ENCODE measurements around the gene SMTN.
"Not testable (repeated sequence)": the region's sequence is repeated elsewhere in the genome, so short reads cannot be mapped to it uniquely, and the experiment has no call there.

Gene SMTN

GRCh38 chr22:31049815-31050420 lies 31.2 kb upstream of the SMTN start:
- DNase-seq (ENCODE audit: insufficient read length) (no peak), FAIRE-seq (no peak)
- TF ChIP-seq POLR2AphosphoS5 (IDR thresholded peaks at IDR 0.05; ENCODE audit: low read depth, low read length), result no peak
- TF ChIP-seq POLR2A (IDR thresholded peaks at IDR 0.05; ENCODE audit: low read depth, low read length), result no peak
- TF ChIP-seq TAF1 (IDR thresholded peaks at IDR 0.05; ENCODE audit: borderline replicate concordance, low read depth, low read length), result no peak

- DNase-seq (ENCODE audit: insufficient read length) (no peak), FAIRE-seq (no peak)
- no peak for TF ChIP-seq POLR2AphosphoS5 (IDR thresholded peaks at IDR 0.05; ENCODE audit: low read depth, low read length)
- no peak for TF ChIP-seq TAF1 (IDR thresholded peaks at IDR 0.05; ENCODE audit: borderline replicate concordance, low read depth, low read length)
- TF ChIP-seq POLR2A (IDR thresholded peaks at IDR 0.05; ENCODE audit: low read depth, low read length), result no peak
Measured at GRCh38 chr22:31055117-31055634, 25.9 kb upstream of the SMTN start.

GRCh38 chr22:31055635-31056159 lies 25.4 kb upstream of the SMTN start:
- DNase-seq (ENCODE audit: insufficient read length), result no peak
- no peak for FAIRE-seq
- TF ChIP-seq POLR2A (IDR thresholded peaks at IDR 0.05; ENCODE audit: low read depth, low read length), result no peak

GRCh38 chr22:31056986-31057599 lies 24.0 kb upstream of the SMTN start:
- FAIRE-seq (no peak), DNase-seq (ENCODE audit: insufficient read length) (no peak)
- TF ChIP-seq POLR2A (IDR thresholded peaks at IDR 0.05; ENCODE audit: low read depth, low read length) (no peak), POLR2AphosphoS5 (IDR thresholded peaks at IDR 0.05; ENCODE audit: low read depth, low read length) (no peak), TAF1 (IDR thresholded peaks at IDR 0.05; ENCODE audit: borderline replicate concordance, low read depth, low read length) (no peak)

GRCh38 chr22:31059663-31060062 lies 21.5 kb upstream of the SMTN start:
- not testable (repeated sequence) for DNase-seq (ENCODE audit: insufficient read length); FAIRE-seq

GRCh38 chr22:31062566-31063230 lies 18.4 kb upstream of the SMTN start:
- DNase-seq (ENCODE audit: insufficient read length), result no peak
- TF ChIP-seq POLR2A (IDR thresholded peaks at IDR 0.05; ENCODE audit: low read depth, low read length) (no peak), TAF1 (IDR thresholded peaks at IDR 0.05; ENCODE audit: borderline replicate concordance, low read depth, low read length) (no peak), POLR2AphosphoS5 (IDR thresholded peaks at IDR 0.05; ENCODE audit: low read depth, low read length) (no peak)
- no peak for FAIRE-seq

- DNase-seq (ENCODE audit: insufficient read length) (no peak), FAIRE-seq (no peak)
- TF ChIP-seq POLR2AphosphoS5 (IDR thresholded peaks at IDR 0.05; ENCODE audit: low read depth, low read length) (no peak), POLR2A (IDR thresholded peaks at IDR 0.05; ENCODE audit: low read depth, low read length) (no peak), TAF1 (IDR thresholded peaks at IDR 0.05; ENCODE audit: borderline replicate concordance, low read depth, low read length) (no peak)
Measured at GRCh38 chr22:31064369-31064768, 16.7 kb upstream of the SMTN start.

GRCh38 chr22:31068970-31069369 lies 12.1 kb upstream of the SMTN start:
- DNase-seq (ENCODE audit: insufficient read length), result no peak
- TF ChIP-seq TAF1 (IDR thresholded peaks at IDR 0.05; ENCODE audit: borderline replicate concordance, low read depth, low read length), result no peak
- no peak for TF ChIP-seq POLR2A (IDR thresholded peaks at IDR 0.05; ENCODE audit: low read depth, low read length)
- no peak for TF ChIP-seq POLR2AphosphoS5 (IDR thresholded peaks at IDR 0.05; ENCODE audit: low read depth, low read length)
- no peak for FAIRE-seq

GRCh38 chr22:31069691-31070314 lies 11.3 kb upstream of the SMTN start:
- not testable (repeated sequence) for DNase-seq (ENCODE audit: insufficient read length); FAIRE-seq

- not testable (repeated sequence) for DNase-seq (ENCODE audit: insufficient read length); FAIRE-seq
Measured at GRCh38 chr22:31073125-31073524, 8.0 kb upstream of the SMTN start.

GRCh38 chr22:31073545-31074145 lies 7.5 kb upstream of the SMTN start:
- FAIRE-seq; DNase-seq (ENCODE audit: insufficient read length): not testable (repeated sequence)

- FAIRE-seq, result no peak
- TF ChIP-seq TAF1 (IDR thresholded peaks at IDR 0.05; ENCODE audit: borderline replicate concordance, low read depth, low read length), result no peak
- TF ChIP-seq POLR2A (IDR thresholded peaks at IDR 0.05; ENCODE audit: low read depth, low read length), result no peak
- no peak for DNase-seq (ENCODE audit: insufficient read length)
Measured at GRCh38 chr22:31075961-31076360, 5.2 kb upstream of the SMTN start.
